Lower lobe of right lung (tissue), 2 donors: Measurements from ENCODE around the gene NTSR1. TPM values are rescaled to one million over a fixed set of nuclear protein-coding genes. Genes with fewer than 3 reads are reported as not detected.
A peak's percentile ranks its signal among the peaks of the same experiment; 100 is the strongest.

Experiments
- ATAC-seq, 2 donors: fragments of 200-7000 bp; cut with Tn5 transposase; one replicate each; pipeline ENCODE4 v1.9.1; 2020 to 2022; ENCODE audit warnings: mild to moderate bottlenecking in 2 of 2, moderate library complexity in 2 of 2
- DNase-seq: peaks from one replicate; pipeline ENCODE4 v3.0.0-alpha.2; 2020
- H3K27ac ChIP-seq: fragments of 200-600 bp; one replicate; pipeline ENCODE4 v1.8.0; 2022
- H3K27me3 ChIP-seq: fragments of 200-600 bp; one replicate; pipeline ENCODE4 v1.8.0; 2022; ENCODE audit warnings: low read depth
- H3K36me3 ChIP-seq: fragments of 200-600 bp; one replicate; pipeline ENCODE4 v1.8.0; 2022; ENCODE audit warnings: mild to moderate bottlenecking
- H3K4me1 ChIP-seq: fragments of 200-600 bp; one replicate; pipeline ENCODE4 v1.8.0; 2022
- H3K4me3 ChIP-seq: fragments of 200-600 bp; one replicate; pipeline ENCODE4 v1.8.0; 2022; ENCODE audit warnings: mild to moderate bottlenecking
- H3K9me3 ChIP-seq: fragments of 200-600 bp; one replicate; pipeline ENCODE4 v1.8.0; 2022
- intact Hi-C: fragments of 100-400 bp; cut with DNase I; formaldehyde crosslinking; loops from one replicate; pipeline ENCODE4 v1.11.0; 2022
- total RNA-seq: library from RNA; stranded (reverse); fragmentation: NEBNext Ultra II Directional; extraction: Animal tissue kit (Norgen Biotek cat#: 25700); gene quantifications from one replicate; pipeline ENCODE4 v1.2.1, GENCODE V29; 2021
- TF ChIP-seq, protein P1 (sequence below): fragments of 200-600 bp; IDR thresholded peaks from one replicate; pipeline ENCODE4 v1.8.0; 2022; ENCODE audit warnings: antibody characterized with exemption, mild to moderate bottlenecking
- donor health status: DM: no; HTN: yes; CAD: no; lungs with severe emphysema.

The NTSR1 gene
- total RNA-seq, 1 donor from 2014 or later: not detected

DNA sequence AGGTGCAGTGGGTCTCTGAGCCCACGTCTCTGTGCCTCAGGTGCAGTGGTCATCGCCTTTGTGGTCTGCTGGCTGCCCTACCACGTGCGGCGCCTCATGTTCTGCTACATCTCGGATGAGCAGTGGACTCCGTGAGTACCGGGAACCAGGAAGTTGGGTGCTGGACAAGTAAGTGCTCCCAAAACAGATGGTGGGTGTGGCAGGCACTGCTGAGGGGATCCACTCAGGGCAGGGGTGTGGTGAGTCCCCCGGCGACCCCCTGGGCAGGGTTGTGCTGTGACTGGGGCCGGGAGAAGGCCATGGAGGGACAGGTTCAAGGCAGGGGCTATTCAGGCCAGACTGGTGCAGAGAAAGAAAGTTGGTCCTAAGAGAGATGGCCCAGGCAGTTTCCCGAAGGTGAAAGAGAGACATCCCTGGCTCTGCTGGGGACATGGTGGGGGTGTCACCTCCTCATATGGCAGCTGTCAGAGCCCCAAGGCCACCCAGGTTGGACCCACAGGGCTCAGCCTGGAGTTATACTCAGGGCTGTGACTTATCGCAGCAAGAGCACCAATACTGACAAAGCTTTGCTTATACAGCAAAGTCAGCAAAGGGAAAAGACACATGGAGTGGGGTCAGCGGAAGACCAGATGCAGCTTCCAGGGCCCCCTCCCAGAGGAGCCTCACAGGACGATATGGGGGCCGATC is 49.7 kb downstream of the NTSR1 start:
- DNase-seq: peak; percentile 21
- Histone ChIP-seq H3K27ac (no peak overlapping the region), H3K36me3 (no peaks in the 10 kb centered on the region), H3K27me3 (peaks cover 23% of the 10 kb centered on the region), H3K4me3 (no peak overlapping the region), H3K9me3 (no peaks in the 10 kb centered on the region), H3K4me1 (no peaks in the 10 kb centered on the region)
- TF ChIP-seq, protein P1, sequence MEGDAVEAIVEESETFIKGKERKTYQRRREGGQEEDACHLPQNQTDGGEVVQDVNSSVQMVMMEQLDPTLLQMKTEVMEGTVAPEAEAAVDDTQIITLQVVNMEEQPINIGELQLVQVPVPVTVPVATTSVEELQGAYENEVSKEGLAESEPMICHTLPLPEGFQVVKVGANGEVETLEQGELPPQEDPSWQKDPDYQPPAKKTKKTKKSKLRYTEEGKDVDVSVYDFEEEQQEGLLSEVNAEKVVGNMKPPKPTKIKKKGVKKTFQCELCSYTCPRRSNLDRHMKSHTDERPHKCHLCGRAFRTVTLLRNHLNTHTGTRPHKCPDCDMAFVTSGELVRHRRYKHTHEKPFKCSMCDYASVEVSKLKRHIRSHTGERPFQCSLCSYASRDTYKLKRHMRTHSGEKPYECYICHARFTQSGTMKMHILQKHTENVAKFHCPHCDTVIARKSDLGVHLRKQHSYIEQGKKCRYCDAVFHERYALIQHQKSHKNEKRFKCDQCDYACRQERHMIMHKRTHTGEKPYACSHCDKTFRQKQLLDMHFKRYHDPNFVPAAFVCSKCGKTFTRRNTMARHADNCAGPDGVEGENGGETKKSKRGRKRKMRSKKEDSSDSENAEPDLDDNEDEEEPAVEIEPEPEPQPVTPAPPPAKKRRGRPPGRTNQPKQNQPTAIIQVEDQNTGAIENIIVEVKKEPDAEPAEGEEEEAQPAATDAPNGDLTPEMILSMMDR: no peak
- no peak for ATAC-seq
- intact Hi-C loops: no loop called here

DNA sequence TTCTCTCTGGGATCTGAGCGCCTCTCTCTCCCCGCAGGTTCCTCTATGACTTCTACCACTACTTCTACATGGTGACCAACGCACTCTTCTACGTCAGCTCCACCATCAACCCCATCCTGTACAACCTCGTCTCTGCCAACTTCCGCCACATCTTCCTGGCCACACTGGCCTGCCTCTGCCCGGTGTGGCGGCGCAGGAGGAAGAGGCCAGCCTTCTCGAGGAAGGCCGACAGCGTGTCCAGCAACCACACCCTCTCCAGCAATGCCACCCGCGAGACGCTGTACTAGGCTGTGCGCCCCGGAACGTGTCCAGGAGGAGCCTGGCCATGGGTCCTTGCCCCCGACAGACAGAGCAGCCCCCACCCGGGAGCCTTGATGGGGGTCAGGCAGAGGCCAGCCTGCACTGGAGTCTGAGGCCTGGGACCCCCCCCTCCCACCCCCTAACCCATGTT is 51.4 kb downstream of the NTSR1 start:
- peak; percentile 42 for DNase-seq
- intact Hi-C loops: no loop called here
- Histone ChIP-seq H3K27me3 (peaks cover 32% of the 10 kb centered on the region), H3K27ac (no peak overlapping the region), H3K9me3 (no peaks in the 10 kb centered on the region), H3K4me3 (no peak overlapping the region), H3K4me1 (no peaks in the 10 kb centered on the region), H3K36me3 (no peaks in the 10 kb centered on the region)
- ATAC-seq: peak in 1 of 2 donors; percentile 27
- TF ChIP-seq, protein P1: no peak

DNA sequence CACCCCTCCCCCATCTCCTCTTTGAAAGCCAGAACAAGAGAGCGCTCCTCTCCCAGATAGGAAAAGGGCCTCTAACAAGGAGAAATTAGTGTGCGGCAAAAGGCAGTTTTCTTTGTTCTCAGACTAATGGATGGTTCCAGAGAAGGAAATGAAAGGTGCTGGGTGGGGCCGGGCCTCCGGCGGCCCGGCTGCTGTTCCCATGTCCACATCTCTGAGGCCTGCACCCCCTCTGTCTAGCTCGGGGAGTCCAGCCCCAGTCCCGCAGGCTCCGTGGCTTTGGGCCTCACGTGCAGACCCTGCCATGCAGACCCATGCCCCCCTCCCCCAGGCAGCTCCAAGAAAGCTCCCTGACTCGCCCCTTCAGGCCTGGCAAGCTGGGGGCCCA is 51.8 kb downstream of the NTSR1 start:
- ATAC-seq (no peak), DNase-seq (peak; percentile 24)
- Histone ChIP-seq H3K27me3 (peaks cover 35% of the 10 kb centered on the region), H3K9me3 (no peaks in the 10 kb centered on the region), H3K36me3 (no peaks in the 10 kb centered on the region), H3K27ac (no peak overlapping the region), H3K4me3 (no peak overlapping the region), H3K4me1 (no peaks in the 10 kb centered on the region)
- TF ChIP-seq, protein P1: no peak
- intact Hi-C loops: no loop called here

DNA sequence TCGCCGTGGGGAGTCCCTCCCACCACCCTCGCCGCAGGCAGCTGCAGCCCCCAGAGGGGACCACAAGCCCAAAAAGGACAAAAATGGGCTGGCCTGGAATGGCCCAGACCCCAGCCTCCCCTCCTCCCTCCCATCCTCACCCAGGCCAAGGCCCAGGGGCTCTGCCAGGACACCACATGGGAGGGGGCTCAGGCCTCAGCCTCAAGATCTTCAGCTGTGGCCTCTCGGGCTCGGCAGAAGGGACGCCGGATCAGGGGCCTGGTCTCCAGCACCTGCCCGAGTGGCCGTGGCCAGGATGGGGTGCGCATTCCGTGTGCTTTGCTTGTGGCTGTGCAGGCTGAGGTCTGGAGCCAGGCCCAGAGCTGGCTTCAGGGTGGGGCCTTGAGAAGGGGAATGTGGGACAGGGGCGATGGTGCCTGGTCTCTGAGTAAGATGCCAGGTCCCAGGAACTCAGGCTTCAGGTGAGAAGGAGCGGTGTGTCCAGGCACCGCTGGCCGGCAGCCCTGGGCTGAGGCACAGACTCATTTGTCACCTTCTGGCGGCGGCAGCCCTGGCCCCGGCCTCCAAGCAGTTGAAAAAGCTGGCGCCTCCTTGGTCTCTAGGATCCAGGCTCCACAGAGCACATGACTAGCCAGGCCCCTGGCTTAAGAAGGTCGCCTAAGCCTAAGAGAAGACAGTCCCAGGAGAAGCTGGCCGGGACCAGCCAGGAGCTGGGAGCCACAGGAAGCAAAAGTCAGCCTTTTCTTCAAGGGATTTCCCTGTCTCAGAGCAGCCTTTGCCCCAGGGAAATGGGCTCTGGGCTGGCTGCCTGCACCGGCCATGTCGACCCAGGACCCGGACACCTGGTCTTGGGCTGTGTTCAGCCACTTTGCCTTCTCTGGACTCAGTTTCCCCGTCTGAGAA is 52.5 kb downstream of the NTSR1 start:
- H3K4me3 ChIP-seq: no peak overlapping the region
- DNase-seq (peak; percentile 40), ATAC-seq (no peak)
- peaks cover 41% of the 10 kb centered on the region for H3K27me3 ChIP-seq
- no peaks in the 10 kb centered on the region for H3K36me3 ChIP-seq
- no peaks in the 10 kb centered on the region for H3K4me1 ChIP-seq
- TF ChIP-seq, protein P1: no peak
- no peak overlapping the region for H3K27ac ChIP-seq
- no peaks in the 10 kb centered on the region for H3K9me3 ChIP-seq
- intact Hi-C loops: no loop called here

DNA sequence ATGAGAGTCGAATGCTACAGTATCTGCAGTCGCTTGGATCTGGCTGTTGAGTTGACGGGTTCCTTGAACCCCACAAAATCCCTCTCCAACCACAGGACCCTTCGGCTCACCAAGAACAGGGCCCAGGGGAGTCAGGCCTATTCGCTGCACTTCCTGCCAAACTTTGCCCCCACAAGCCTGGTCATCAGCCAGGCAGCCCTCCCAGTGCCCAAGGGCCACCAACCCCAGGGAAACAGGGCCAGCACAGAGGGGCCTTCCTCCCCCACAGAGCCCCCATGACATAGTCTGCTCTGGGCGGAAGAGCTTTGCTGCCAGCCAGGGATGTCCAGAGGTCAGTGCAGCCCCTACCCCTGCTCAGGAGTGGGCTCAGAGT is 53.1 kb downstream of the NTSR1 start:
- Histone ChIP-seq H3K4me1 (no peaks in the 10 kb centered on the region), H3K9me3 (no peaks in the 10 kb centered on the region), H3K27me3 (peaks cover 46% of the 10 kb centered on the region), H3K4me3 (no peak overlapping the region), H3K27ac (no peak overlapping the region), H3K36me3 (no peaks in the 10 kb centered on the region)
- intact Hi-C loops: no loop called here
- TF ChIP-seq, protein P1: no peak
- peak; percentile 25 for DNase-seq
- ATAC-seq: no peak
